Neural progenitor cell (in vitro differentiated cells): ENCODE measurements around the gene NFATC1. TPM values are rescaled to one million over a fixed set of nuclear protein-coding genes. Genes with fewer than 3 reads are reported as not detected.
A peak's percentile ranks its signal among the peaks of the same experiment; 100 is the strongest.

ENCODE experiments used
- DNase-seq: peaks from one replicate; pipeline ENCODE4 v3.0.0-alpha.2; 2016; ENCODE audit warnings: low spot score
- H2AFZ ChIP-seq: fragments of 200-600 bp; sonication (generic); replicated peaks from 2 replicates; pipeline ENCODE4 v1.6.1; 2016; ENCODE audit warnings: antibody characterized with exemption
- H3F3A ChIP-seq: fragments of 200-600 bp; sonication (generic); 2 replicates; pipeline ENCODE4 v1.6.1; 2016; ENCODE audit warnings: antibody characterized with exemption, low read depth
- H3K27ac ChIP-seq: fragments of 200-600 bp; sonication (generic); 2 replicates; pipeline ENCODE4 v1.5.1; 2016; ENCODE audit warnings: mild to moderate bottlenecking
- H3K27me3 ChIP-seq: fragments of 200-600 bp; sonication (generic); 2 replicates; pipeline ENCODE4 v1.6.1; 2016; ENCODE audit warnings: mild to moderate bottlenecking, moderate library complexity
- H3K36me3 ChIP-seq: fragments of 200-600 bp; sonication (generic); 2 replicates; pipeline ENCODE4 v1.5.1; 2016
- H3K4me1 ChIP-seq: fragments of 200-600 bp; sonication (generic); 2 replicates; pipeline ENCODE4 v1.6.1; 2016; ENCODE audit warnings: mixed run types
- H3K4me2 ChIP-seq: fragments of 200-600 bp; sonication (generic); 2 replicates; pipeline ENCODE4 v1.6.1; 2016
- H3K4me3 ChIP-seq: fragments of 200-600 bp; sonication (generic); 2 replicates; pipeline ENCODE4 v1.5.1; 2016
- H3K79me2 ChIP-seq: fragments of 200-600 bp; sonication (generic); 2 replicates; pipeline ENCODE4 v1.6.1; 2016; ENCODE audit warnings: low read depth
- H3K9ac ChIP-seq: fragments of 200-600 bp; sonication (generic); 2 replicates; pipeline ENCODE4 v1.6.1; 2016
- H3K9me3 ChIP-seq: fragments of 200-600 bp; sonication (generic); 2 replicates; pipeline ENCODE4 v1.5.1; 2016; ENCODE audit warnings: low read depth
- H4K20me1 ChIP-seq: fragments of 200-600 bp; sonication (generic); 2 replicates; pipeline ENCODE4 v1.6.1; 2016; ENCODE audit warnings: low read depth
- H3K27ac Mint-ChIP-seq: 3 replicates; pipeline ENCODE4 v1.8.0; 2021; ENCODE audit warnings: mixed read lengths
- H3K27me3 Mint-ChIP-seq: 2 replicates; pipeline ENCODE4 v1.8.0; 2022; ENCODE audit warnings: low read depth, mild to moderate bottlenecking, inconsistent platforms, moderate library complexity, mixed read lengths; ENCODE audit not compliant: insufficient read depth
- H3K36me3 Mint-ChIP-seq: 3 replicates; pipeline ENCODE4 v1.8.0; 2021; ENCODE audit warnings: mixed read lengths
- H3K4me1 Mint-ChIP-seq: 3 replicates; pipeline ENCODE4 v1.8.0; 2021; ENCODE audit warnings: mixed read lengths
- H3K4me3 Mint-ChIP-seq: 3 replicates; pipeline ENCODE4 v1.8.0; 2021; ENCODE audit warnings: mild to moderate bottlenecking, moderate library complexity, mixed read lengths
- H3K9me3 Mint-ChIP-seq: 3 replicates; pipeline ENCODE4 v1.8.0; 2020; ENCODE audit warnings: mixed read lengths
- EZH2 ChIP-seq: fragments of 200-600 bp; sonication (generic); IDR thresholded peaks from 2 replicates; pipeline ENCODE4 v1.6.1; 2017; ENCODE audit warnings: antibody characterized with exemption, mild to moderate bottlenecking, moderate library complexity
- EZH2phosphoT487 ChIP-seq: fragments of 200-600 bp; sonication (generic); IDR thresholded peaks from 2 replicates; pipeline ENCODE4 v1.6.1; 2017; ENCODE audit warnings: antibody characterized with exemption
- total RNA-seq: library from RNA; depleted of rRNA; stranded (reverse); fragments of >200 nt; gene quantifications from 2 replicates; pipeline ENCODE4 v1.2.3, GENCODE V29; 2015; ENCODE audit warnings: low replicate concordance
- TF ChIP-seq, protein P1 (sequence below): fragments of 200-600 bp; sonication (generic); IDR thresholded peaks from 2 replicates; pipeline ENCODE4 v1.5.1; 2017; ENCODE audit warnings: antibody characterized with exemption, mild to moderate bottlenecking

Gene NFATC1
- total RNA-seq, 1 donor from 2014 or later = 2.3 TPM

- DNase-seq = no peak
- Mint-ChIP-seq H3K4me3 (no peak overlapping the region), H3K27me3 (peaks cover 7% of the 10 kb centered on the region), H3K4me1 (peaks cover 4% of the 10 kb centered on the region), H3K36me3 (no peaks in the 10 kb centered on the region), H3K9me3 (peaks cover 13% of the 10 kb centered on the region), H3K27ac (peak overlapping the region; percentile 55)
- Histone ChIP-seq H4K20me1 (no peaks in the 10 kb centered on the region), H3K4me2 (no peak overlapping the region), H3K4me3 (no peak overlapping the region), H3K9me3 (no peaks in the 10 kb centered on the region), H3F3A (peaks cover 3% of the 10 kb centered on the region), H3K9ac (no peak overlapping the region), H3K36me3 (no peaks in the 10 kb centered on the region), H3K79me2 (no peaks in the 10 kb centered on the region), H2AFZ (no peak overlapping the region), H3K4me1 (no peaks in the 10 kb centered on the region), H3K27me3 (no peaks in the 10 kb centered on the region), H3K27ac (no peak overlapping the region)
- no peak for TF ChIP-seq EZH2phosphoT487
- TF ChIP-seq, protein P1, sequence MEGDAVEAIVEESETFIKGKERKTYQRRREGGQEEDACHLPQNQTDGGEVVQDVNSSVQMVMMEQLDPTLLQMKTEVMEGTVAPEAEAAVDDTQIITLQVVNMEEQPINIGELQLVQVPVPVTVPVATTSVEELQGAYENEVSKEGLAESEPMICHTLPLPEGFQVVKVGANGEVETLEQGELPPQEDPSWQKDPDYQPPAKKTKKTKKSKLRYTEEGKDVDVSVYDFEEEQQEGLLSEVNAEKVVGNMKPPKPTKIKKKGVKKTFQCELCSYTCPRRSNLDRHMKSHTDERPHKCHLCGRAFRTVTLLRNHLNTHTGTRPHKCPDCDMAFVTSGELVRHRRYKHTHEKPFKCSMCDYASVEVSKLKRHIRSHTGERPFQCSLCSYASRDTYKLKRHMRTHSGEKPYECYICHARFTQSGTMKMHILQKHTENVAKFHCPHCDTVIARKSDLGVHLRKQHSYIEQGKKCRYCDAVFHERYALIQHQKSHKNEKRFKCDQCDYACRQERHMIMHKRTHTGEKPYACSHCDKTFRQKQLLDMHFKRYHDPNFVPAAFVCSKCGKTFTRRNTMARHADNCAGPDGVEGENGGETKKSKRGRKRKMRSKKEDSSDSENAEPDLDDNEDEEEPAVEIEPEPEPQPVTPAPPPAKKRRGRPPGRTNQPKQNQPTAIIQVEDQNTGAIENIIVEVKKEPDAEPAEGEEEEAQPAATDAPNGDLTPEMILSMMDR = no peak
- no peak for TF ChIP-seq EZH2
Measured at GRCh38 chr18:79559436-79559835, 163.7 kb downstream of the NFATC1 start.

DNA sequence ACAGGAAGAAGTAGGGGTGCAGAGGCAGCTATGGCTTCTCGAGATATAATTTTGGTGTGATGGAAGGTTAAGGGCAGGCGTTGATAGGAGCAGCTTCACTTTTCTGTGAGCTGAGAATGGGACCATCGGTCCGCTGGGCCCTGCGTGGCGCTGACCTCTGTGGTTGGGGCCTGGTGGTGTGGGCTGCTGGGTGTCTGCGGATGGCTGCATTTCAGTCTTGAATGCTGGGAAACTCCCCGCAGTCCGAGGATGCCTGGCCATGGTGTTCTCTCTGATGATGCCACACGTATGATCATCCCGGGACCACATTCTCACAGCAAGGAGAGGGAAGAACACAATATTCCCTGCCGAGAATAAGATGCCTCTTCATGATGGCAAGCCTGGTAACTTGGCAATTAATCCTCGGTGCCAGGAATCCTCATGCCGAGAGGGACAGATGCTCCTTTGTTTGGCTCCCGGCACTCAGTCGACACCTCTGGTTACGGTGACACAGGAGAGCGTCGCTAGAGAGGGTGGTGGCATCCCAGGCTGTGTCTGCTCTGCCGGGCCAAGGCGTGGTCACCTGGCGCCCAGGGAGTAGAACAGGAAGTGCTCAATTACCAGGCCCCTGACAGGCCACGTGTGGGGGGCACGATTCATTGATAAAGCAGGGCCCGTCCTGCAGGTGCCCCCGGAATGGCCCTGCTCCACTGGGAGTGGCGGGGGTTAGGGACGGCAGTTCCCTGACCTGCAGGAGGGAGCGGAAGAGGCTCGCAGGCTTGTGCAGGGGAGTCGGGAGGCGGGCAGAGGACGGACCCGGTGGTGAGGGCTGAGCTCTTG, 164.5 kb downstream of the NFATC1 start:
- Histone ChIP-seq H3F3A (peaks cover 3% of the 10 kb centered on the region), H3K4me2 (no peak overlapping the region), H4K20me1 (no peaks in the 10 kb centered on the region), H3K27ac (no peak overlapping the region), H3K79me2 (no peaks in the 10 kb centered on the region), H3K9me3 (no peaks in the 10 kb centered on the region), H3K4me1 (no peaks in the 10 kb centered on the region), H3K27me3 (no peaks in the 10 kb centered on the region), H3K9ac (no peak overlapping the region), H3K4me3 (no peak overlapping the region), H2AFZ (no peak overlapping the region), H3K36me3 (no peaks in the 10 kb centered on the region)
- DNase-seq = no peak
- TF ChIP-seq, protein P1 = no peak
- TF ChIP-seq EZH2phosphoT487 (no peak), EZH2 (no peak)
- Mint-ChIP-seq H3K9me3 (peaks cover 13% of the 10 kb centered on the region), H3K27me3 (peaks cover 7% of the 10 kb centered on the region), H3K4me3 (no peak overlapping the region), H3K27ac (peak overlapping the region; percentile 55), H3K36me3 (no peaks in the 10 kb centered on the region), H3K4me1 (peaks cover 4% of the 10 kb centered on the region)

GRCh38 chr18:79560861-79561210, 165.1 kb downstream of the NFATC1 start:
- no peak overlapping the region for H2AFZ ChIP-seq
- H3K27ac Mint-ChIP-seq = no peak overlapping the region
- H3K79me2 ChIP-seq = no peaks in the 10 kb centered on the region
- H3K4me1 Mint-ChIP-seq = peaks cover under 1% of the 10 kb centered on the region
- no peaks in the 10 kb centered on the region for H3K9me3 ChIP-seq
- peaks cover 9% of the 10 kb centered on the region for H3K27me3 Mint-ChIP-seq
- no peaks in the 10 kb centered on the region for H3K27me3 ChIP-seq
- no peaks in the 10 kb centered on the region for H3K36me3 Mint-ChIP-seq
- H3F3A ChIP-seq = peaks cover 3% of the 10 kb centered on the region
- H4K20me1 ChIP-seq = no peaks in the 10 kb centered on the region
- no peak overlapping the region for H3K4me2 ChIP-seq
- no peak overlapping the region for H3K27ac ChIP-seq
- no peak overlapping the region for H3K9ac ChIP-seq
- TF ChIP-seq, protein P1 = no peak
- DNase-seq = no peak
- H3K4me3 Mint-ChIP-seq = no peak overlapping the region
- no peaks in the 10 kb centered on the region for H3K36me3 ChIP-seq
- H3K9me3 Mint-ChIP-seq = peaks cover 9% of the 10 kb centered on the region
- H3K4me3 ChIP-seq = no peak overlapping the region
- H3K4me1 ChIP-seq = no peaks in the 10 kb centered on the region
